Fibroblast of skin of left quadriceps (primary cell): ENCODE measurements around the gene IREB2.
A peak's percentile ranks its signal among the peaks of the same experiment; 100 is the strongest.
"Not testable (repeated sequence)": the region's sequence is repeated elsewhere in the genome, so short reads cannot be mapped to it uniquely, and the experiment has no call there.

Source experiments
- DNase-seq, 2 experiments: peaks; one replicate each; pipeline ENCODE4 v3.0.0-alpha.2; 2013; ENCODE audit warnings: low read depth in 2 of 2

IREB2 gene

DNA sequence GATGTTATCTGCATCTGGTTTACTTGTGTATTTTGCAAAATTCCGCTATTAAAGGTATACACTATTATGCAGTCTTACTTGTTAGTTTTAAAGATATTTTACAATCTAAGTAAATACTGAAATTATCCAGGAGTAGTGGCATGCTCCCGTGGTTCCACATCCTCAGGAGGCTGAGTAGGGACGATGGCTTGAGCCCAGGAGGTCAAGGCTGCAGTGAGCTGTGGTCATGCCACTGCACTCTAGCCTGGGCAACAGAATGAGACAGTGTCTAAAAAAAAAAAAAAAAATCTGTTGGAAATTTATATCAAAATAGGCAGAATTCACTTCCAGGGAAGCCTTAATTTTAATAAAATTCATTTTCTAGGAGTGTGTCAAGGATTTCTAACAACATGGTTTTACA, 41.6 kb downstream of the IREB2 start:
- DNase-seq: no peak

- no peak for DNase-seq
These were observed 43.9 kb downstream of the IREB2 start for GRCh38 chr15:78481917-78482316.

GRCh38 chr15:78492872-78493271, 54.9 kb downstream of the IREB2 start:
- peak; percentile 26 to 38 for DNase-seq

DNA sequence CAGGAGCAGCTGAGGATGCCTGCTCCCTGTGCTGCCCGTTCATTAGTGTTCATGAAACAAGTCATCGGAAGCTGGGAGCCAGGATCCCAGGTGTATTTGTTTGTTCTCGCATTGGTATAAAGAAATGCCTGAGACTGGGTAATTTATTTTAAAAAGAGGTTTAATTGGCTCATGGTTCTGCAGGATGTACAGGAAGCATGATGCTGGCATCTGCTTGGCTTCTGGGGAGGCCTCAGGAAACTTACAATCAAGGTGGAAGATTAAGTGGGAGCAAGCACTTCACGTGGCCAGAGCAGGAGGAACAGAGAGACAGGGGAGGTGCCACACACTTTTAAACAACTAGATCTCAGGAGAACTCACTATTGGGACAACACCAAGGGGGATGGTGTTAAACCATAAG, 63.8 kb downstream of the IREB2 start:
- DNase-seq: no peak

- DNase-seq: no peak
These were observed 64.6 kb downstream of the IREB2 start for GRCh38 chr15:78502641-78503040.

GRCh38 chr15:78506971-78507830, 69.2 kb downstream of the IREB2 start, which contains the start of gene HYKK:
HYKK (plus strand) TSS chr15:78507577; CDS start chr15:78513089, 5,512 bp downstream.
- peak; percentile 94 to 95 for DNase-seq

DNA sequence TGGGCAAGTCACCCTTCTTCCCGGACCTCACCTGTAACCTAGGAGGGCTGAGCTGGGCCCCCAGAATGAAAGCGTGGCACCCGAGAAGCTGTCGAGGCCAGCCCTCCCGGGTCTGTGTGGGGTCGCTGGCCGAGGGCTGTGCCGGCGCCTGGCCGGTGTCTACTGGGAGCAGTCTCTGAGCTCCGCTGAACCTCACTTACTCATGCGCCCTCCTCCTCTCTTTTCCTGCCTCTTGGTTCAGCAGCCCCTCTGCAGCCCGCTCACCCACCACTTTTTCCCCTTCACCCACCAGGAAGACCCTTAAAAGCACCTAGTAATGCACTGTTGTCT, 69.8 kb downstream of the IREB2 start:
- DNase-seq: no peak

DNA sequence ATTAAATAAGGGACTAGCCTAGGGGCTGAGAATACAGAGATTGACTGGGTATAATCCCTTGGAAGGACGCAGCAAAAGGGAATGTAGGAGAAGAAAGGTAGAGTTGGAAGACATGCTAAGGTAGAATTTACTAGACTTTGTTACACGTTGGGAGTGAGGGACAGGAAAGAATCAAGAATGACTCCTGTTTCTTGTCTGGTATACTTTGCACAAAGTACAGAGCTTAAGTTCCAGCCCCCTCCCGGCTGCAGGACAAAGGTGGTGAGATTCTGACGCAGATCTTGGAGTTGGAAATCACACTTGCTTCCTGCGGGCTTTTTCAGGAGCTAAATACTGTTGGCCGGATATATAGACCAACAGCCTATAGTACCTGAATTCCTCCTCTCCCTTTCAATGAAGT, 70.3 kb downstream of the IREB2 start:
- DNase-seq: no peak

GRCh38 chr15:78509726-78510312, 71.8 kb downstream of the IREB2 start:
- no peak for DNase-seq

GRCh38 chr15:78520035-78520434, 82.0 kb downstream of the IREB2 start:
- not testable (repeated sequence) for DNase-seq

GRCh38 chr15:78524230-78524629, 86.2 kb downstream of the IREB2 start:
- DNase-seq: no peak

GRCh38 chr15:78527325-78527724, 89.3 kb downstream of the IREB2 start:
- no peak for DNase-seq

- DNase-seq: no peak
These were observed 95.3 kb downstream of the IREB2 start for GRCh38 chr15:78533331-78533730.

- DNase-seq: no peak
These were observed 98.1 kb downstream of the IREB2 start for GRCh38 chr15:78536134-78536533.

GRCh38 chr15:78537266-78537905, 99.4 kb downstream of the IREB2 start:
- DNase-seq: no peak

- no peak for DNase-seq
These were observed 100.3 kb downstream of the IREB2 start for GRCh38 chr15:78538358-78538757.

DNA sequence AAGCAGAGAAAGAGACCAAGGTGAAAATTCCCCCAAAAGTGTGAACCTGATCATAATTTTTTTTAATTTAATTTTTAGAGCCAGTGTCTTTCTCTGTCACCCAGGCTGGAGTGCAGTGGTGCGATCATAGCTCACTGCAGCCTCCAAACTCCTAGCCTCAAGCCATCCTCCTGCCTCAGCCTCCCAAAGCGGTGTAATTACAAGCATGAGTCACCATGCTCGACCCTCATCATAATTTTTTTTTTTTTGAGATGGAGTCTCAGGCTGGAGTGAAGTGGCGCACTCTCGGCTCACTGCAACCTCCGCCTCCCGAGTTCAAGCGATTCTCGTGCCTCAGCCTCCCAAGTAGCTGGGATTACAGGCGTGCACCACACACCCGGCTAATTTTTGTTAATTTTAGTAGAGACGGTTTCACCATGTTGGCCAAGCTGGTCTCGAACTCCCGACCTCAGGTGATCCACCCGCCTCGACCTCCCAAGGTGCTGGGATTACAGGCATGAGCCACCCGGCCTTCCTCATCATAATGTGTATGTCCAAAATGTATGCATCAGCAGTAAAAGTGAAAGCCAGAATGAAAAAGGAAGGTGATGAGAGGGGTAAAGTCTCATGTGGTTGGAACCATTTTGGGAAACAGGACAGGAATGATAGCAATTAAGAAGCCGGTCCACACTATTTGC, 101.6 kb downstream of the IREB2 start:
- DNase-seq: peak in 1 of 2 experiments; percentile 4

DNA sequence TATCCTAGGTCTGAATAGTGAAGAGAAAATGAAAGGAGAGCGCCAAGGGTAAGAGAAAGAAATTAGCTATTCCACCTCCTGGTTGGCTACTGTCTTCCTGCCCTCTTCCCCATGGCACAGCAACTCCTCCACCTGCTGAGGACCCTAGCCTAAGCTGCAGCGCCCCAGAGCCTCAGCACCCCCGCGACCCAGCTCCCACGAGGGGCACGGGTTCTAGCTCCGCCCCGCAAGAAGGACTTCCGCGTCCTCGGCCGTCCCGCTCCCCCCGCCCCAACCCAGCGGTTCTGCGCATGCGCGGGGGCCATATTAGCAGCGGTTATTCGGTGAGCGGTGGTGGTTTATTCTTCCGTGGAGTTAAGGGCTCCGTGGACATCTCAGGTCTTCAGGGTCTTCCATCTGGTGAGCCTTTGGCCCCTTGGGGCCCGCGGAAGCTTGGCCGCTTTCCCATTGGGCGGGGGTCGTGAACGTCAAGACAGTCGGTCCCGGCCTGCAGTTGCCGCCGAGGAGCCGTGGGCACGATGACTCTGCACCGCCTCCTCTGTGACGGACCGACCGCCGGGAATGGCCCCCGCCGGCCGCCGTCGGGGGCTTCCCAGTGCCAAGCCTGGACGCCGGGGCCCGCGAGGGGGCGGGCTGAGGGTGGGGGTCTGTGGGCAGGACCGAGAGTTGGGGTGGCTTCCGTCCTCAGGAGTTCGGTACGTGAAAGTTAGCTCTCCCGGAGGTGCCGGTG, 102.3 kb downstream of the IREB2 start, which contains the start of gene PSMA4:
Gene PSMA4, plus strand, starts transcription at position 304 of the 730 bp plus-strand sequence. CDS start 1,484 bp downstream, outside the sequence.
- DNase-seq: peak; percentile 60 to 63

GRCh38 chr15:78540871-78541743, 103.1 kb downstream of the IREB2 start:
- DNase-seq: no peak

GRCh38 chr15:78541744-78542034, 103.7 kb downstream of the IREB2 start:
- DNase-seq: no peak

GRCh38 chr15:78542647-78543046, 104.6 kb downstream of the IREB2 start:
- no peak for DNase-seq
